NCI-H2029 (cell line): ENCODE results near the gene GPR107.
A peak's percentile ranks its signal among the peaks of the same experiment; 100 is the strongest.

Source experiments
- DNase-seq: peaks from one replicate; lab custom pipeline; 2025; lab: John Stamatoyannopoulos, UW

GPR107 gene

DNA sequence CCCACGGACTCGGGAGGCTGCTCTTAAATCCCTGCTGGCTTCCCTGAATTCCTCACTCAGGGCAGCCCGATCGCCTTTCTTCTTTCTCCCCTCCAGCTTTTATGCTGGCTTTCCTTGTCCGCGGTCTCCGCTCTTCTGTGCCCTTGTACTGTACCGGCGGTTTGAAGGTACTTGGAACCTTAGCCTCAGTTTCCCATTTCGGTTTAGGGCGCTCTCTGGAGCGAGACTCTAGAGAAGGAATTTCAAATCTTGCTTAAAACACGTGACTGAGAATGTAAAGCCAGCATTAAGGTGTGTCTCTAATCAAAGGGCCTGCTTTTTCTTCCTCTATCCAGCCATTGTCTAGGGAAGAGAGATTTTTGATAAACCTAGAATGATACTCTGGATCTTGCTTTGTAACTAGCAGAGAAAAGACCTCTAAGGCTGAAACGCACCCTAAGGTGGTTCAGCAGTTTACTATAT is 650 bp downstream of the GPR107 start:
- no peak for DNase-seq

DNA sequence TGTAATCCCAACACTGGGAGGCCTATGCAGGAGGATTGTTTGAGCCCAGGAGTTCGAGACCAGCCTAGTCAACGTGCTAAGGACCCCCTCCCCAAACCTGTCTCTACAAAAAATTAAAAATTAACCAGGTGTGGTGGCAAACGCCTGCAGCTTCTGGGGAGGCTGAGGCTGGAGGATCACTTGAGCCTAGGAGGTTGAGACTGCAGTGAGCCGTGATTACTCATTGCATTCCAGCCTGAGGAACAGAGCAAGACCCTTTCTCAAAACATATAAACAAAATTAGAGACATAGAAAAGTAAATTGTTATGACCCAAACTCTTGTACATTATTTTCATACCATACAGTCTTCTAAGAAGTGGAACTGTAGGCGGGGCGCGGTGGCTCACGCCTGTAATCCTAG is 1.1 kb downstream of the GPR107 start:
- DNase-seq = no peak

DNA sequence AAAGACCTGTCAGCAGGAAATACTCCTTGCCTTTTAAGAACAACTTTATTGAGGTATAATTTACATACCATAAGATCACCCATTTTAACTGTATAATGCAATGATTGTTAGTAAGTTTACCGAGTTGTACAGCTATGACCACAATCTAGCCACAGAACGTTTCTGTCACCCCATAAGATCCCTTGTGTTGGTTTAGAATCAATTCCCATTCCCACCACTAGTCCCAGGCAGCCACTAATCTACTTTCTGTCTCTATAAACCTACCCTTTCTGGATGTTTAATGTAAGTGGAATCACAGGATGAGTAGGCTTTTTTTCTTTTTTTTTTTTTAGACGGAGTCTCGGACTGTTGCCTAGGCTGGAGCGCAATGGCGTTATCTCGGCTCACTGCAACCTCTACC is 4.4 kb downstream of the GPR107 start:
- DNase-seq = no peak

DNA sequence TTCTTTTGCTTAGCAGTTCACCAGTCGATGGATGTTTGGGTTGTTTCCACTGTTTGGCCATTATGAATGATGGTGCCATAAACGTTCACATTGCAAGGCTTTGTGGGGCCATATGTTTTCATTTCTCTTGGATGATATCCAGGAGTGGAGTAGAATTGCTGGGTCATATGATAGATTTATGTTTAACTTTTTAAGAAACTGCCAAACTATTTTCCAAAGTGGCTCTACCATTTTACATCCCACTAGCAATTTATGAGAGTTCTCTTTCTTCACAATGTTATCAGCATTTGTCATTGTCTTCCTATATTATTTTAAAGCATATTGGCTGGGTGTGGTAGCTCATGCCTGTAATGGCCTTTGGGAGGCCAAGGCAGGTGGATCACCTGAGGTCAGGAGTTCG is 5.2 kb downstream of the GPR107 start:
- DNase-seq = no peak

DNA sequence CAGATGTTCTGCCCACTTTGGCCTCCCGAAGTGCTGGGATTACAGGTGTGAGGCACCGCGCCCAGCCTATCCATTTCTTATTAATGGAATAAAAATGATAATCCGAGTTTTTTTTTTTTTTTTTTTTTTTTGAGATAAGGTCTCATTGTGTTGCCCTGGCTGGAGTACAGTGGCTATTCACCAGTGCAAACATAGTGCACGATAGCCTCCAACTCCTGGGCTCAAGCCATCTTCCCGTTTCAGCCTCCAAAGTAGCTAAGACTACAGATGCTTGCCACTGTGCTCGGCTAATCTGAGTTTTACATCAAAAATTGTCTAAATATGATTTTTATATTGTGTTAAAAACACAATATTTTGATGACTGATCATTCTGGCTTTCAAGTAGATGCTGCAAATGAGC is 6.6 kb downstream of the GPR107 start:
- no peak for DNase-seq

DNA sequence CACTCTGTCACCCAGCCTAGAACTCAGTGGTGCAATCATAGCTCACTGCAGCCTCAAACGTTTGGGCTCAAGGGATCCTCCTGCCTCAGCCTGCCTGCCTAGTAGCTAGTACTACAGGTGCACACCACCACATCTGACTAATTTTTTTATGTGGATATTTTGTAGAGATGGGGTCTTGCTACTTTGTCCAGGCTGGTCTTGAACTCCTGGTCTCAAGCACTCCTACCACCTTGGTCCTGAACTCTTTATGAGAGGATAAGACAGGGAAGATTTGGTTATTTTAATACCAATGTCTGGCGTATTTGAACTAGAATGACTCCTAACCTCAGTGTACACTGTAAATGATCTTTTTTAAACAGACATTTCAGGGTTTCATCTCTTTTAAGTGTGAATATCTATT is 9.0 kb downstream of the GPR107 start:
- DNase-seq = no peak

GRCh38 chr9:130064621-130065020 is 10.9 kb downstream of the GPR107 start:
- no peak for DNase-seq

- DNase-seq = no peak
Observed at GRCh38 chr9:130069048-130069447, 15.3 kb downstream of the GPR107 start.

GRCh38 chr9:130072515-130073235 is 19.0 kb downstream of the GPR107 start:
- no peak for DNase-seq

DNA sequence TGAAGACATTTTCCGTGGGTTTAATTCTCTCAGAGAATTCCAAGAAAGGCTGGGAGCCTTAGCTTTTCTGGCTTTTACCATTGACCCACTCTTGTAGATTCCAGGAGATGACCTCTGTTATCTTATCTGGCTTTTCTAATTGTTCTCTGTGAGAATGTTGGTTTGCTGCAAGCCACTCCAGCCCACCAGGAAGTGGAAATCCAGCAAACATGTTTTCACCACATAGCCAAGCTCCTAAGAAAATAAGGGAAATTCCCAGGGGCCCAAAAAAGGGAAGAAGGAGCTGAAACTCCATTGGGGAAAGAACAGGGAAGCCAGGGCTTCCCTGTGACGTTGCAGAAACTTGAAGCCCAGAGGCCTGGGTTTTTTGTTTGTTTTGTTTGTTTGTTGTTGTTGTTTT is 19.7 kb downstream of the GPR107 start:
- DNase-seq = no peak

DNA sequence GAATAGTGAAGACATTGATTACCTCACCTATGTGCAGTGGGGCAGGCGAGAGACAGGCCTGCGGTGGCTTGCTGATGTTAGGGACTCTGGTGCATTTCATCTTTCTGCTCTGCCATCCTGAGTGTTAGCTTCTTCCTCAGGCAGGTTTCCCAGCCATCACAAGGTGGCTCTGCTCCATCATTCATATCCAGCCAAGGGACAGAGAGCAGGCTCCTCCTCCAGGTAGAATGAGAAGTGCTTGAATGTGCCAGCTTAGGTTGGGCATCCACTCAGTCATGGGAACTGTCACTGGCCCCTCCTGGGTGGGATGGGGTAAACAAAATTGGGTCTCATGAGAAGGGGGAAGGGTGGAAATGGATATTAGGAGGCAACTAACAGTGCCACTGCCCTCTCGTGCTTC is 24.8 kb downstream of the GPR107 start:
- DNase-seq = no peak

GRCh38 chr9:130084337-130084736 is 30.6 kb downstream of the GPR107 start:
- DNase-seq = no peak

GRCh38 chr9:130088051-130088450 is 34.3 kb downstream of the GPR107 start:
- no peak for DNase-seq

DNA sequence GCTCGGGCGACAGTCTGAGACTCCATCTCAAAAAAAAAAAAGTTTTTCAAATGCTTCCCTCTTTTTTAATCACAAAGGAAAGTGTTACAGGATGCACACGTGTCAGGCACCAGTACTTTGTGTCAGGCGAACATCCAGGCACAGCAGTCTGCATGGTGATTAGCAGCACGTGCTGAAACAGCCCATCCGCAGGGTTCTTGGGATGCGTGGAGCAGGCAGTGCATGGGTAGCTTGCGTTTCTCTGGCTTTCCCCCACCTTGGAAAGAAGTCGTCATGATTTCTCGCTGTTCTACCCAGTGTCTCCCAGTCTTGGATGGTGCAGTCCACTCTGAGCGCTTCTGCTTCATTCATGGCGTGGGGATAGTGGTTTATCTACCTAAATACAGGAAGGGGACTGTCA is 35.4 kb downstream of the GPR107 start:
- DNase-seq = no peak

GRCh38 chr9:130090915-130091314 is 37.2 kb downstream of the GPR107 start:
- DNase-seq = no peak

GRCh38 chr9:130092910-130093309 is 39.2 kb downstream of the GPR107 start:
- DNase-seq = no peak

DNA sequence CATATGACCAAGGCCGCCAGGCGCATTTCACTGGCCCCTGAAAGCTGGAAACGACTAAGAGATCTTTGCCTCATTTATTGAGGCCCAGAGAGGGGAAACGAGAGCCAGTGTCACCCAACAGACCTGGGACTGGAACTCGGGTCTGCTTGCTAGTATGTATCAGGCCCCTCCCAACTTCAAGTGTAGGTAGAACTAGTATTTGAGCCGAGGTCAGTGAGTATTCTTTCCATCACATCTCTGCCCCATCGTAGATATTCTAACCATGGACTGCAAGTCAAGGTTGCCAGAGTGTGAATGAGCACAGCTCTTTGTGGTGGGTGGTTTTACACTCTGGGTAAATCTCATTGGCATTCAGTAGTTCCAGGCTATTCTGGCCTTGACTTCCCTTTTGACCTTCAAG is 42.2 kb downstream of the GPR107 start:
- DNase-seq = no peak

GRCh38 chr9:130100681-130101080 is 47.0 kb downstream of the GPR107 start:
- no peak for DNase-seq

- DNase-seq = no peak
Observed at GRCh38 chr9:130101915-130102314, 48.2 kb downstream of the GPR107 start.

- DNase-seq = no peak
Observed at GRCh38 chr9:130104491-130105193, 50.9 kb downstream of the GPR107 start.

DNA sequence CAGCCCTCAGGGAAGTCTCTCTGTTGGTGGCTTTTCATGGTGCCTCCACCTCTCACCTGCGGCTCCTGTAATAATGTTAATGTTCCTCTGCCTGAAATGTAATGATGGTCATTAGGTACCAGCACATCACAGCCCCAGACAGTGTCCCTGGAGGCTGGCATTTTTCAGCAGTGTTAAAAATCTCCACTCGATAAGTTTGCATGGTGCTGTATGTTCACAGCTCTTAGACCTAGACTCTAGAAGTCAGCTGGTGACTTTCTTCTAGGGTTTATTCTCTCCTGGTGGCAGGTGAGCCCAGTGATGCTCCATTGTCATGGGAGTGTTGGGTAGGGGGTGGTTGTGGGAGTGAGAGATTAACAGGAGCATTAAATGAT is 53.1 kb downstream of the GPR107 start:
- DNase-seq = no peak

DNA sequence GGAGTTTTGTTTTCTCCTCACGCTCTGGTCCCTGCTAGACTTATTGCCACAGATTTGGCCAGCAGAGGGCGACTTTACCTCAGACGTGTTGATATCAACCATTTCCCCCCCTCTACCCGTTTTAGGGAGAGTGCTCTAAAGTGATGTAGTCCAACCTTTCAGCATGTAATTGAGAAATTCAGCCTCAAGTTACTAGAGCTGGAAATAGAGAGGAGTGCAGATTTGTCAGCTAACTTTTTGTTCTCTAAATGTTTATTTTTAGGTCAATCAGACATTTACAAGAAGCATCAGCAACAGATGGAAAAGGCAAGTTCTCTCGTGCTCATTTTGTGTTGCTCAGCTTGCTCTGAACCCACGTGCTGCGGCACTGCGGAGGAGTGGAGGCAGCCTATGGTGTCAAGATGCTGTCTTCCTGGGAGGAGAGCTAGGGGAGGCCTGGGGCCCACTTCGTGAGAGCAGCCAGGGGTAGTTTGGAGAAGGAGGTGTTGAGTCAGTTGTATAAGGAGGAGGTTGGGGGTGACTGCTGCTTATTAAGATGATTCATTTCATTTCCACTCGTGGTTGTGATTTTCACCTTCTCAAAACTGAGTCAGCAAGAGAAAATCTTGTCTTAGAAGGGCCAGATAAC is 53.6 kb downstream of the GPR107 start:
- peak; percentile 70 for DNase-seq

DNA sequence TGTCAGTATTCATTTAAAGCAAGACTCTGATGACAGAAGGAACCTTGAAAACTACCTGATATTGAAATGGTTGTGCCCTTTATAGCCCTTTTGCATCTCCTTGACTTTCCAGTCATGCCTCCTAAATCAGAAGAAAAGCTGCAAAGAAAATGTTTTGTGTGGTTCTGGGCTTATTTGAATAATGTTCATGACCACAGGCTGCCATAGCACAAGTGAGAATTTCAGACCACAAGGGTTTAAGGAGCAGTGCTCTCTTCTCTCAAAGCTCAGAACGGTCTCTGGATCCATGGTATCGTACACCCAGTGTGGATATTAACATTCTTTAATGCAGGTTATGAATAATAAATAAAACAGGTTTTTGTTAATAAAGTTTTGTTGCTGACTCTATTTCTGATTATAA is 54.2 kb downstream of the GPR107 start:
- DNase-seq = no peak
